ENCODE data around the gene KLK3.

The KLK3 gene

GRCh38 chr19:50842130-50842529, 12.6 kb upstream of the KLK3 start:
- ChIA-PET CTCF (no interaction called here), POLR2A (ENCODE audit: low non-redundant PET) (no interaction called here)
- H3K27ac ChIP-seq, result no peak overlapping the region
- DNase-seq (ENCODE audit: low spot score), result no peak
- TF ChIP-seq, protein P1, sequence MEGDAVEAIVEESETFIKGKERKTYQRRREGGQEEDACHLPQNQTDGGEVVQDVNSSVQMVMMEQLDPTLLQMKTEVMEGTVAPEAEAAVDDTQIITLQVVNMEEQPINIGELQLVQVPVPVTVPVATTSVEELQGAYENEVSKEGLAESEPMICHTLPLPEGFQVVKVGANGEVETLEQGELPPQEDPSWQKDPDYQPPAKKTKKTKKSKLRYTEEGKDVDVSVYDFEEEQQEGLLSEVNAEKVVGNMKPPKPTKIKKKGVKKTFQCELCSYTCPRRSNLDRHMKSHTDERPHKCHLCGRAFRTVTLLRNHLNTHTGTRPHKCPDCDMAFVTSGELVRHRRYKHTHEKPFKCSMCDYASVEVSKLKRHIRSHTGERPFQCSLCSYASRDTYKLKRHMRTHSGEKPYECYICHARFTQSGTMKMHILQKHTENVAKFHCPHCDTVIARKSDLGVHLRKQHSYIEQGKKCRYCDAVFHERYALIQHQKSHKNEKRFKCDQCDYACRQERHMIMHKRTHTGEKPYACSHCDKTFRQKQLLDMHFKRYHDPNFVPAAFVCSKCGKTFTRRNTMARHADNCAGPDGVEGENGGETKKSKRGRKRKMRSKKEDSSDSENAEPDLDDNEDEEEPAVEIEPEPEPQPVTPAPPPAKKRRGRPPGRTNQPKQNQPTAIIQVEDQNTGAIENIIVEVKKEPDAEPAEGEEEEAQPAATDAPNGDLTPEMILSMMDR (conservative IDR thresholded peaks at IDR 0.05; ENCODE audit: low read depth), result no peak

GRCh38 chr19:50843205-50843604, 11.5 kb upstream of the KLK3 start:
- TF ChIP-seq, protein P1 (conservative IDR thresholded peaks at IDR 0.05; ENCODE audit: low read depth), result no peak
- DNase-seq (ENCODE audit: low spot score), result no peak
- CTCF ChIA-PET, result no interaction called here
- POLR2A ChIA-PET (ENCODE audit: low non-redundant PET), result no interaction called here
- H3K27ac ChIP-seq, result no peak overlapping the region

GRCh38 chr19:50843701-50844221, 11.0 kb upstream of the KLK3 start:
- ChIA-PET POLR2A (ENCODE audit: low non-redundant PET) (no interaction called here), CTCF (no interaction called here)
- DNase-seq (ENCODE audit: low spot score), result no peak
- H3K27ac ChIP-seq, result no peak overlapping the region
- TF ChIP-seq, protein P1 (conservative IDR thresholded peaks at IDR 0.05; ENCODE audit: low read depth), result no peak

GRCh38 chr19:50844296-50844935, 10.3 kb upstream of the KLK3 start:
- TF ChIP-seq, protein P1 (conservative IDR thresholded peaks at IDR 0.05; ENCODE audit: low read depth), result no peak
- no peak overlapping the region for H3K27ac ChIP-seq
- no peak for DNase-seq (ENCODE audit: low spot score)
- POLR2A ChIA-PET (ENCODE audit: low non-redundant PET), result no interaction called here
- CTCF ChIA-PET, result no interaction called here

- TF ChIP-seq, protein P1 (conservative IDR thresholded peaks at IDR 0.05; ENCODE audit: low read depth), result no peak
- POLR2A ChIA-PET (ENCODE audit: low non-redundant PET), result no interaction called here
Observed at GRCh38 chr19:50850738-50851137, 4.0 kb upstream of the KLK3 start.

GRCh38 chr19:50851620-50852019, 3.1 kb upstream of the KLK3 start:
- no peak overlapping the region for H3K27ac ChIP-seq
- ChIA-PET POLR2A (ENCODE audit: low non-redundant PET) (no interaction called here), CTCF (no interaction called here)
- TF ChIP-seq, protein P1 (conservative IDR thresholded peaks at IDR 0.05; ENCODE audit: low read depth), result no peak
- DNase-seq (ENCODE audit: low spot score), result no peak

More at GRCh38 chr19:50850738-50851137, 4.0 kb upstream of the KLK3 start:
- CTCF ChIA-PET, result no interaction called here
- DNase-seq (ENCODE audit: low spot score), result no peak
- no peak overlapping the region for H3K27ac ChIP-seq

Measured in RWPE1 (cell line).